ENCODE data around the gene FMO4. TPM values are rescaled to one million over a fixed set of nuclear protein-coding genes. Genes with fewer than 3 reads are reported as not detected.

FMO4 gene
- total and polyA plus RNA-seq, 2 of the 13 experiments (the other 11 are each of a cell fraction or from before 2014, with no cell fraction given), result 0.07 to 0.29 TPM

DNA sequence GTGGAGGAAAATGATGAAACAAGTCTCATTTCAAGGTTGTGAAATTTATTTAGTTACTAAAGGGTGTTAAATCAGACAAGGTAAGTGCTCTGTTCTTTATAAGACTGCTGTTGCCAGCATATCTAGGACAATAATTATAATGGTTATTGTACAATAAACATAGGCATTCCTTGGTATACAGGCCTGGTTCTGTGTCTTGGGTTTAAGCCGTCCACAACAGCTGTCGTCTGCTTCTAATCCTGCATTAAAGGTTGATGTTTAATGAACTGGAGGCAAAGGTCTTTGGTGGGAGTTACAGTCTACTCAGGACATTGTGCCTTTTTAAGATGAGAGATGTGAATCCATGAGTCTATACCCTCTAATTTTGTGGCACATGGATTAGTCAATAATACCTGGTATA, 23.4 kb upstream of the FMO4 start:
- no peak overlapping the region for H3K9ac ChIP-seq (ENCODE audit: insufficient read depth, low read depth, low read length)
- TF ChIP-seq ZNF354B (CRISPR knock-in tag; IDR thresholded peaks at IDR 0.05) (no peak), ZMAT3 (CRISPR knock-in tag; conservative IDR thresholded peaks at IDR 0.05) (no peak), ZNF547 (CRISPR knock-in tag; IDR thresholded peaks at IDR 0.05) (no peak), ZBTB26 (CRISPR knock-in tag; IDR thresholded peaks at IDR 0.05; ENCODE audit: borderline replicate concordance) (no peak)
- TF ChIP-seq, protein P1, sequence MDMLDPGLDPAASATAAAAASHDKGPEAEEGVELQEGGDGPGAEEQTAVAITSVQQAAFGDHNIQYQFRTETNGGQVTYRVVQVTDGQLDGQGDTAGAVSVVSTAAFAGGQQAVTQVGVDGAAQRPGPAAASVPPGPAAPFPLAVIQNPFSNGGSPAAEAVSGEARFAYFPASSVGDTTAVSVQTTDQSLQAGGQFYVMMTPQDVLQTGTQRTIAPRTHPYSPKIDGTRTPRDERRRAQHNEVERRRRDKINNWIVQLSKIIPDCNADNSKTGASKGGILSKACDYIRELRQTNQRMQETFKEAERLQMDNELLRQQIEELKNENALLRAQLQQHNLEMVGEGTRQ (IDR thresholded peaks at IDR 0.05; ENCODE audit: low read depth, low read length), result no peak
- TF ChIP-seq, protein P1 (CRISPR knock-in tag; IDR thresholded peaks at IDR 0.05; ENCODE audit: borderline replicate concordance), result no peak
- TF ChIP-seq, protein P2, sequence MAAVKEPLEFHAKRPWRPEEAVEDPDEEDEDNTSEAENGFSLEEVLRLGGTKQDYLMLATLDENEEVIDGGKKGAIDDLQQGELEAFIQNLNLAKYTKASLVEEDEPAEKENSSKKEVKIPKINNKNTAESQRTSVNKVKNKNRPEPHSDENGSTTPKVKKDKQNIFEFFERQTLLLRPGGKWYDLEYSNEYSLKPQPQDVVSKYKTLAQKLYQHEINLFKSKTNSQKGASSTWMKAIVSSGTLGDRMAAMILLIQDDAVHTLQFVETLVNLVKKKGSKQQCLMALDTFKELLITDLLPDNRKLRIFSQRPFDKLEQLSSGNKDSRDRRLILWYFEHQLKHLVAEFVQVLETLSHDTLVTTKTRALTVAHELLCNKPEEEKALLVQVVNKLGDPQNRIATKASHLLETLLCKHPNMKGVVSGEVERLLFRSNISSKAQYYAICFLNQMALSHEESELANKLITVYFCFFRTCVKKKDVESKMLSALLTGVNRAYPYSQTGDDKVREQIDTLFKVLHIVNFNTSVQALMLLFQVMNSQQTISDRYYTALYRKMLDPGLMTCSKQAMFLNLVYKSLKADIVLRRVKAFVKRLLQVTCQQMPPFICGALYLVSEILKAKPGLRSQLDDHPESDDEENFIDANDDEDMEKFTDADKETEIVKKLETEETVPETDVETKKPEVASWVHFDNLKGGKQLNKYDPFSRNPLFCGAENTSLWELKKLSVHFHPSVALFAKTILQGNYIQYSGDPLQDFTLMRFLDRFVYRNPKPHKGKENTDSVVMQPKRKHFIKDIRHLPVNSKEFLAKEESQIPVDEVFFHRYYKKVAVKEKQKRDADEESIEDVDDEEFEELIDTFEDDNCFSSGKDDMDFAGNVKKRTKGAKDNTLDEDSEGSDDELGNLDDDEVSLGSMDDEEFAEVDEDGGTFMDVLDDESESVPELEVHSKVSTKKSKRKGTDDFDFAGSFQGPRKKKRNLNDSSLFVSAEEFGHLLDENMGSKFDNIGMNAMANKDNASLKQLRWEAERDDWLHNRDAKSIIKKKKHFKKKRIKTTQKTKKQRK (IDR thresholded peaks at IDR 0.05; ENCODE audit: low read length), result no peak
- FAIRE-seq, result no peak
- no peak overlapping the region for H3K27ac ChIP-seq (ENCODE audit: extremely low read length, insufficient read depth, low read length)
- ChIA-PET CTCF (ENCODE audit: low intra/inter-chr PET ratio, low total read pairs) (no interaction called here), POLR2A (no interaction called here)
- no peaks in the 10 kb centered on the region for H4K20me1 ChIP-seq (ENCODE audit: insufficient read depth, low read length)
- no peaks in the 10 kb centered on the region for H3K9me3 ChIP-seq (ENCODE audit: low read length)
- no peak for ATAC-seq
- in situ Hi-C loops (cut with HindIII; ENCODE audit: extremely low pct_ligation_motif_present, low pct_unique_long_range_greater_than_20kb) (no loop called here), intact Hi-C loops (cut with micrococcal nuclease; ENCODE audit: unreplicated experiment) (no loop called here)
- BruUV-seq (replicated peaks), result no TSS peak
- no peak overlapping the region for H3K4me3 ChIP-seq (replicated peaks in 1 of 3; ENCODE audit: insufficient read depth in 1 of 3, low read depth in 2 of 3, low read length in 3 of 3)
- no peaks in the 10 kb centered on the region for H3K4me1 ChIP-seq (ENCODE audit: insufficient read depth, low read length)
- WGBS (ENCODE audit: low lambda C conversion rate), result 0% methylated on average over 2 of the region's 2 CpGs
- H2AFZ ChIP-seq (ENCODE audit: low read length), result no peak overlapping the region
- no peak overlapping the region for H3K4me2 ChIP-seq (ENCODE audit: low read depth, low read length)
- no peak for DNase-seq (ENCODE audit: low spot score)
- no peaks in the 10 kb centered on the region for H3K79me2 ChIP-seq (ENCODE audit: insufficient read depth, low read length)
- H3K36me3 ChIP-seq (replicated peaks in 1 of 2; ENCODE audit: control insufficient read depth in 1 of 2, insufficient read depth in 2 of 2, low read length in 2 of 2), result no peaks in the 10 kb centered on the region
- H3K27me3 ChIP-seq (ENCODE audit: control insufficient read depth in 1 of 2, insufficient read depth in 2 of 2, low read length in 2 of 2), result no peaks in the 10 kb centered on the region

Measured in HepG2 (cell line).